SK-N-SH (cell line): ENCODE measurements around the gene TRNP1. TPM values are rescaled to one million over a fixed set of nuclear protein-coding genes. Genes with fewer than 3 reads are reported as not detected.

Experiments
- CTCF ChIA-PET: fragments of 300-600, 350-600 bp; formaldehyde crosslinking; extraction: SDS; loops from one replicate; lab custom pipeline; 2021; lab: Yijun Ruan, JAX
- POLR2A ChIA-PET: fragments of 350-600 bp; sonication (Branson Sonifier 250); formaldehyde crosslinking; extraction: SDS; loops from one replicate; lab custom pipeline; 2020; ENCODE audit warnings: antibody characterized with exemption, inconsistent platforms; lab: Yijun Ruan, JAX
- DNase-seq: peaks from one replicate; pipeline ENCODE4 v3.0.0; 2012
- H2AFZ ChIP-seq: fragments of 200-600 bp; sonication (generic); 2 replicates; pipeline ENCODE4 v1.8.1; 2016; ENCODE audit warnings: antibody characterized with exemption, mild to moderate bottlenecking, low read depth
- H3F3A ChIP-seq: fragments of 200-600 bp; sonication (generic); replicated peaks from 2 replicates; pipeline ENCODE3; 2016; ENCODE audit warnings: antibody characterized with exemption, mild to moderate bottlenecking; ENCODE audit not compliant: insufficient read depth
- H3K27ac ChIP-seq, 2 experiments: fragments of 200-500 bp in 1 of 2; fragments of 200-600 bp in 1 of 2; sonication (Bioruptor generic) in 1 of 2; sonication (generic), shearing (Covaris generic) in 1 of 2; 2 replicates each; pipeline versions ENCODE4 v1.5.1 to v1.6.1; 2014 to 2016; ENCODE audit warnings: low read depth in 2 of 2, inconsistent platforms in 1 of 2, low read length in 1 of 2, mild to moderate bottlenecking in 1 of 2, mixed read lengths in 1 of 2
- H3K27me3 ChIP-seq: fragments of 200-600 bp; sonication (generic), shearing (Covaris generic); 2 replicates; pipeline ENCODE4 v1.6.1; 2016; ENCODE audit warnings: mixed run types; ENCODE audit not compliant: insufficient read depth
- H3K36me3 ChIP-seq, 2 experiments: fragments of 200-500 bp in 1 of 2; fragments of 200-600 bp in 1 of 2; sonication (Bioruptor generic) in 1 of 2; sonication (generic) in 1 of 2; replicated peaks in 1 of 2; 2 replicates each; pipeline versions ENCODE3 to v1.5.1; 2014 to 2016; ENCODE audit warnings: low read length in 1 of 2, mild to moderate bottlenecking in 1 of 2; ENCODE audit not compliant: insufficient read depth in 2 of 2, control insufficient read depth in 1 of 2
- H3K4me1 ChIP-seq, 2 experiments: fragments of 200-500 bp in 1 of 2; fragments of 200-600 bp in 1 of 2; sonication (Bioruptor generic) in 1 of 2; sonication (generic), shearing (Covaris generic) in 1 of 2; 2 replicates each; pipeline versions ENCODE4 v1.5.1 to v1.6.1; 2014 to 2016; ENCODE audit warnings: low read depth in 1 of 2, low read length in 1 of 2, mixed run types in 1 of 2; ENCODE audit not compliant: insufficient read depth in 2 of 2, control insufficient read depth in 1 of 2
- H3K4me2 ChIP-seq: fragments of 200-600 bp; sonication (generic), shearing (Covaris generic); 2 replicates; pipeline ENCODE4 v1.6.1; 2017; ENCODE audit warnings: mixed run types
- H3K4me3 ChIP-seq, 2 experiments: fragments of 200-500 bp in 1 of 2; fragments of 200-600 bp in 1 of 2; sonication (Bioruptor generic) in 1 of 2; sonication (generic), shearing (Covaris generic) in 1 of 2; 2 replicates each; pipeline versions ENCODE4 v1.5.1 to v1.8.1; 2014 to 2016; ENCODE audit warnings: low read depth in 2 of 2, inconsistent platforms in 1 of 2, low read length in 1 of 2, mild to moderate bottlenecking in 1 of 2, mixed read lengths in 1 of 2, moderate library complexity in 1 of 2
- H3K79me2 ChIP-seq: fragments of 200-600 bp; sonication (generic); 2 replicates; pipeline ENCODE4 v1.8.1; 2017; ENCODE audit warnings: mild to moderate bottlenecking; ENCODE audit not compliant: insufficient read depth
- H3K9ac ChIP-seq: fragments of 200-600 bp; sonication (generic); 2 replicates; pipeline ENCODE4 v1.6.1; 2017; ENCODE audit warnings: mixed run types
- H3K9me2 ChIP-seq: fragments of 200-600 bp; sonication (generic); 2 replicates; pipeline ENCODE4 v1.6.1; 2017; ENCODE audit warnings: mixed run types
- H3K9me3 ChIP-seq: fragments of 200-600 bp; sonication (generic); 2 replicates; pipeline ENCODE4 v1.6.1; 2017; ENCODE audit warnings: mixed run types, mild to moderate bottlenecking, moderate library complexity
- H4K20me1 ChIP-seq: fragments of 200-600 bp; sonication (generic); 2 replicates; pipeline ENCODE4 v1.6.1; 2017; ENCODE audit warnings: mild to moderate bottlenecking, mixed run types; ENCODE audit not compliant: insufficient read depth
- CHD2 ChIP-seq: fragments of 150-350 bp; IDR thresholded peaks from 2 replicates; pipeline ENCODE4 v1.6.1; 2018; ENCODE audit warnings: low read length; ENCODE audit not compliant: partially characterized antibody
- ELF1 ChIP-seq: IDR thresholded peaks from 2 replicates; pipeline ENCODE4 v1.4.0; 2012
- EZH2phosphoT487 ChIP-seq: fragments of 200-600 bp; sonication (generic); IDR thresholded peaks from 2 replicates; pipeline ENCODE4 v1.6.1; 2017; ENCODE audit warnings: low read depth, mixed run types, mild to moderate bottlenecking, antibody characterized with exemption, moderate library complexity, borderline replicate concordance
- FOSL2 ChIP-seq: IDR thresholded peaks from 2 replicates; pipeline ENCODE4 v1.4.0; 2012; ENCODE audit warnings: low read depth, mild to moderate bottlenecking, moderate library complexity, borderline replicate concordance
- FOXJ3 ChIP-seq: sonication (generic); formaldehyde crosslinking; IDR thresholded peaks from 2 replicates; pipeline ENCODE4 v1.5.1; 2020; ENCODE audit warnings: mild to moderate bottlenecking, missing genetic modification reagents
- GABPA ChIP-seq: IDR thresholded peaks from 2 replicates; pipeline ENCODE4 v1.4.0; 2012; ENCODE audit warnings: low read depth, mild to moderate bottlenecking
- GATA2 ChIP-seq: sonication (generic); formaldehyde crosslinking; IDR thresholded peaks from 2 replicates; pipeline ENCODE4 v1.5.0; 2020; ENCODE audit warnings: mild to moderate bottlenecking, missing genetic modification reagents
- MEF2A ChIP-seq: IDR thresholded peaks from 2 replicates; pipeline ENCODE4 v1.4.0; 2012; ENCODE audit warnings: low read depth, borderline replicate concordance
- MXI1 ChIP-seq: IDR thresholded peaks from 2 replicates; pipeline ENCODE4 v1.6.1; 2012; ENCODE audit warnings: mild to moderate bottlenecking, low read depth, low read length, improper control_type of control experiment
- POLR2AphosphoS5 ChIP-seq: IDR thresholded peaks from 2 replicates; pipeline ENCODE4 v1.6.1; 2012; ENCODE audit warnings: low read depth, low read length
- RXRA ChIP-seq: IDR thresholded peaks from 2 replicates; pipeline ENCODE4 v1.4.0; 2012; ENCODE audit warnings: low read depth, mild to moderate bottlenecking, borderline replicate concordance
- SIN3A ChIP-seq: IDR thresholded peaks from 2 replicates; pipeline ENCODE4 v1.6.1; 2012; ENCODE audit warnings: low read depth, mild to moderate bottlenecking, low read length, moderate library complexity, borderline replicate concordance
- SMC3 ChIP-seq: IDR thresholded peaks from 2 replicates; pipeline ENCODE4 v1.6.1; 2012; ENCODE audit warnings: low read depth, low read length, improper control_type of control experiment
- TCF12 ChIP-seq: IDR thresholded peaks from 2 replicates; pipeline ENCODE4 v1.4.0; 2012
- YY1 ChIP-seq: IDR thresholded peaks from 2 replicates; pipeline ENCODE4 v1.4.0; 2012; ENCODE audit warnings: low read depth, mild to moderate bottlenecking
- WGBS: methylation state at CpG from one replicate; pipeline ENCODE4 v1.1.6; 2017; ENCODE audit warnings: low lambda C conversion rate; 5-methylcytosine and 5-hydroxymethylcytosine counted together
- polyA plus RNA-seq, 3 experiments: library from polyadenylated mRNA; depleted of rRNA; stranded (reverse); fragments of >200 nt; gene quantifications; 2 replicates each; pipeline ENCODE4 v1.2.3, GENCODE V29; 2012
- TF ChIP-seq, protein P1 (sequence below): IDR thresholded peaks from 2 replicates; pipeline ENCODE4; 2012
- TF ChIP-seq, protein P2 (sequence below): fragments of 200-600 bp; sonication (generic); IDR thresholded peaks from 2 replicates; pipeline ENCODE4 v1.6.1; 2017; ENCODE audit warnings: antibody characterized with exemption, mild to moderate bottlenecking, moderate library complexity
- TF ChIP-seq, protein P3 (sequence below): fragments of 150-350 bp; IDR thresholded peaks from 2 replicates; pipeline ENCODE4 v1.6.1; 2017; ENCODE audit warnings: antibody characterized with exemption, low read length, low read depth, borderline replicate concordance
- TF ChIP-seq, protein P4 (sequence below): fragments of 150-350 bp; IDR thresholded peaks from 2 replicates; pipeline ENCODE4 v1.6.1; 2016; ENCODE audit warnings: mild to moderate bottlenecking, low read depth, low read length

TRNP1 gene, protein sequence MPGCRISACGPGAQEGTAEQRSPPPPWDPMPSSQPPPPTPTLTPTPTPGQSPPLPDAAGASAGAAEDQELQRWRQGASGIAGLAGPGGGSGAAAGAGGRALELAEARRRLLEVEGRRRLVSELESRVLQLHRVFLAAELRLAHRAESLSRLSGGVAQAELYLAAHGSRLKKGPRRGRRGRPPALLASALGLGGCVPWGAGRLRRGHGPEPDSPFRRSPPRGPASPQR
- polyA plus RNA-seq (2012; rRNA removed): 8.8 and 11.6 TPM in 2 replicates
- polyA plus RNA-seq (2012; cell fraction: cytosol; rRNA removed): 8.5 and 11.5 TPM in 2 replicates
- 5.7 and 6.1 TPM in 2 replicates for polyA plus RNA-seq (2012; cell fraction: nucleus; rRNA removed)

DNA sequence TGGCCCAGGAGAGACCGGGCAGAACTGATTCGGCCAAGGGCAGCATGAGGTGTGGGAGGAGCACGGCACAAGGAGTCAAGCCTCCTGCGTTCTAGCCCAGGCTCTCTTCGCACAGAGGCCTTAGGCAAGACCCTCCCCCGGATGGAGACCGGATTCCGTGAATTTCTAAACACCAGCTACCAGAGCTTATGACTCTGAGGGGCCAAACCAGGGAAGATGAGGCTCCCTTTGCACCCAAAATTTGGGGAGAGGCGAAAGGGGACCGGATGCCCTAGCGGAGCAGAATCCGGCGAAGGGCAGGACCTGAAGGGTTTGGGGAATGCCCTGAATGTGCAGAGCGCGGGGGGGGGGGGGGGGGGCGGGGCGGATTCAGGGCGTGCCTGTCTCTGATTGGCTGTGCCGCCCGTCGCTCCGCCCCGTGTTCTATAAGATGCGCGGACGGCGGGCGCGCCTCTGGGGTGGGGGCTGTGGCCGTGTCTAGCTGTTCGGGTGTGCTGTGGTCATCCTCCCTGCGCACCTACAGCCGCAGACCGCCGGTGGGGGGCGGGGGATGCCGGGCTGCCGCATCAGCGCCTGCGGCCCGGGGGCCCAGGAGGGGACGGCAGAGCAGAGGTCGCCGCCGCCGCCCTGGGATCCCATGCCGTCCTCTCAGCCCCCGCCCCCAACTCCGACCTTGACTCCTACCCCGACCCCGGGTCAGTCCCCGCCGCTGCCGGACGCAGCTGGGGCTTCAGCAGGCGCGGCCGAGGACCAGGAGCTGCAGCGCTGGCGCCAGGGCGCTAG, at the start of gene TRNP1:
TRNP1 (plus strand) TSS at position 456 of the 783 bp plus-strand sequence; CDS start at position 551, 95 bp downstream.
- peak within 1 kb of the TSS; percentile 48 to 71 for H3K4me3 ChIP-seq
- peak; percentile 97 for DNase-seq
- no peaks in the 10 kb centered on the region for H3K9me3 ChIP-seq
- H3K4me2 ChIP-seq: peak within 1 kb of the TSS; percentile 96
- peaks cover 3% of the 10 kb centered on the region for H3F3A ChIP-seq
- no peaks in the 10 kb centered on the region for H3K36me3 ChIP-seq
- ChIA-PET CTCF (interaction anchor here (1.3 to 2.9 kb wide), 3 partner anchors 26 to 104 kb away, joined by 4 to 18 read pairs (median 12); no protein-coding TSS in a partner anchor), POLR2A (interaction anchor here (1.3 kb wide), 1 partner anchor 161 kb away, joined by 3 read pairs; the partner anchor contains the start of gene SLC9A1)
- peaks cover 9 to 12% of the 10 kb centered on the region in 2 experiments; a peak in 2 of 4 replicates for H3K4me1 ChIP-seq
- no peaks in the 10 kb centered on the region for H3K9me2 ChIP-seq
- 0% methylated on average over 4 of the region's 61 CpGs for WGBS
- H3K79me2 ChIP-seq: peaks cover 5% of the 10 kb centered on the region
- H4K20me1 ChIP-seq: no peaks in the 10 kb centered on the region; the same call in 1 of the 2 replicates
- TF ChIP-seq FOSL2 (no peak), GATA2 (CRISPR knock-in tag) (no peak), SMC3 (no peak), POLR2AphosphoS5 (peak; percentile 44; the same call in 1 of the 2 replicates), MXI1 (0 out of 2 replicates have a peak, but pooled peaks have one; percentile 9), GABPA (no peak), FOXJ3 (no peak), YY1 (no peak), EZH2phosphoT487 (no peak)
- TF ChIP-seq, protein P1, sequence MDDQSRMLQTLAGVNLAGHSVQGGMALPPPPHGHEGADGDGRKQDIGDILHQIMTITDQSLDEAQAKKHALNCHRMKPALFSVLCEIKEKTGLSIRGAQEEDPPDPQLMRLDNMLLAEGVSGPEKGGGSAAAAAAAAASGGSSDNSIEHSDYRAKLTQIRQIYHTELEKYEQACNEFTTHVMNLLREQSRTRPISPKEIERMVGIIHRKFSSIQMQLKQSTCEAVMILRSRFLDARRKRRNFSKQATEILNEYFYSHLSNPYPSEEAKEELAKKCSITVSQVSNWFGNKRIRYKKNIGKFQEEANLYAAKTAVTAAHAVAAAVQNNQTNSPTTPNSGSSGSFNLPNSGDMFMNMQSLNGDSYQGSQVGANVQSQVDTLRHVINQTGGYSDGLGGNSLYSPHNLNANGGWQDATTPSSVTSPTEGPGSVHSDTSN: peak; percentile 91
- H3K9ac ChIP-seq: peak within 1 kb of the TSS; percentile 60
- no peaks in the 10 kb centered on the region for H3K27me3 ChIP-seq
- peak within 1 kb of the TSS; percentile 76 for H2AFZ ChIP-seq
- H3K27ac ChIP-seq: no peak within 1 kb of the TSS

DNA sequence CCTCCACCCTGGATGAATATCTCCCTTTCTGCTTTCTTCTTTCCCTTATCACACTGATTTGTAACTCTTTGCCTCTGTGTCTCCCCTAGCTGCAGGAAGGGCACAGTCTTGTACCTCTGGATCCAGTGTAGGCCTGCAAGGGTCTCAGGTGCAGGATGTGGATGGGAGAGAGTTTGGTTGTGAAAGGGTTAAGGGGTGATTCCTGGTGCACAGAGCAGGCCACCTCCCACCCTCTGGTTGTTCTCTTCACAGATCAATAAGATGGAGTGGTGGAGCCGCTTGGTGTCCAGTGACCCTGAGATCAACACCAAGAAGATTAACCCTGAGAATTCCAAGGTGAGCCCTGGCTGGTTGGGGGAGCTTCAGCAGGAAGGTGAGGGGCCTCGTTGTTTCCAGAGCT, 48.4 kb upstream of the TRNP1 start:
- Histone ChIP-seq H3K79me2 (peaks cover 12% of the 10 kb centered on the region; the same call in 1 of the 2 replicates), H3K4me2 (no peak overlapping the region), H3K4me1 (peaks cover 0 to 3% of the 10 kb centered on the region in 2 experiments; a peak in 1 of 4 replicates), H4K20me1 (0 out of 2 replicates have a peak, but pooled peaks cover 4% of the 10 kb centered on the region), H3K9me2 (no peaks in the 10 kb centered on the region), H3K4me3 (no peak overlapping the region), H2AFZ (no peak overlapping the region), H3K9ac (no peak overlapping the region), H3K27ac (no peak overlapping the region), H3F3A (peaks cover 8% of the 10 kb centered on the region), H3K36me3 (peaks cover 26 to 28% of the 10 kb centered on the region in 2 experiments), H3K9me3 (no peaks in the 10 kb centered on the region), H3K27me3 (no peaks in the 10 kb centered on the region)
- CTCF ChIA-PET: interaction anchor here (0.6 kb wide), 1 partner anchor 1163 kb away, joined by 3 read pairs; no protein-coding TSS in a partner anchor
- POLR2A ChIA-PET: no interaction called here
- DNase-seq: no peak
- 91% methylated on average over 2 of the region's 2 CpGs for WGBS
- no peak for TF ChIP-seq EZH2phosphoT487
- TF ChIP-seq, protein P2, sequence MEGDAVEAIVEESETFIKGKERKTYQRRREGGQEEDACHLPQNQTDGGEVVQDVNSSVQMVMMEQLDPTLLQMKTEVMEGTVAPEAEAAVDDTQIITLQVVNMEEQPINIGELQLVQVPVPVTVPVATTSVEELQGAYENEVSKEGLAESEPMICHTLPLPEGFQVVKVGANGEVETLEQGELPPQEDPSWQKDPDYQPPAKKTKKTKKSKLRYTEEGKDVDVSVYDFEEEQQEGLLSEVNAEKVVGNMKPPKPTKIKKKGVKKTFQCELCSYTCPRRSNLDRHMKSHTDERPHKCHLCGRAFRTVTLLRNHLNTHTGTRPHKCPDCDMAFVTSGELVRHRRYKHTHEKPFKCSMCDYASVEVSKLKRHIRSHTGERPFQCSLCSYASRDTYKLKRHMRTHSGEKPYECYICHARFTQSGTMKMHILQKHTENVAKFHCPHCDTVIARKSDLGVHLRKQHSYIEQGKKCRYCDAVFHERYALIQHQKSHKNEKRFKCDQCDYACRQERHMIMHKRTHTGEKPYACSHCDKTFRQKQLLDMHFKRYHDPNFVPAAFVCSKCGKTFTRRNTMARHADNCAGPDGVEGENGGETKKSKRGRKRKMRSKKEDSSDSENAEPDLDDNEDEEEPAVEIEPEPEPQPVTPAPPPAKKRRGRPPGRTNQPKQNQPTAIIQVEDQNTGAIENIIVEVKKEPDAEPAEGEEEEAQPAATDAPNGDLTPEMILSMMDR: no peak
- no peak for TF ChIP-seq TCF12
- TF ChIP-seq, protein P3, sequence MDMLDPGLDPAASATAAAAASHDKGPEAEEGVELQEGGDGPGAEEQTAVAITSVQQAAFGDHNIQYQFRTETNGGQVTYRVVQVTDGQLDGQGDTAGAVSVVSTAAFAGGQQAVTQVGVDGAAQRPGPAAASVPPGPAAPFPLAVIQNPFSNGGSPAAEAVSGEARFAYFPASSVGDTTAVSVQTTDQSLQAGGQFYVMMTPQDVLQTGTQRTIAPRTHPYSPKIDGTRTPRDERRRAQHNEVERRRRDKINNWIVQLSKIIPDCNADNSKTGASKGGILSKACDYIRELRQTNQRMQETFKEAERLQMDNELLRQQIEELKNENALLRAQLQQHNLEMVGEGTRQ: no peak
- TF ChIP-seq, protein P4, sequence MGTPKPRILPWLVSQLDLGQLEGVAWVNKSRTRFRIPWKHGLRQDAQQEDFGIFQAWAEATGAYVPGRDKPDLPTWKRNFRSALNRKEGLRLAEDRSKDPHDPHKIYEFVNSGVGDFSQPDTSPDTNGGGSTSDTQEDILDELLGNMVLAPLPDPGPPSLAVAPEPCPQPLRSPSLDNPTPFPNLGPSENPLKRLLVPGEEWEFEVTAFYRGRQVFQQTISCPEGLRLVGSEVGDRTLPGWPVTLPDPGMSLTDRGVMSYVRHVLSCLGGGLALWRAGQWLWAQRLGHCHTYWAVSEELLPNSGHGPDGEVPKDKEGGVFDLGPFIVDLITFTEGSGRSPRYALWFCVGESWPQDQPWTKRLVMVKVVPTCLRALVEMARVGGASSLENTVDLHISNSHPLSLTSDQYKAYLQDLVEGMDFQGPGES: no peak
- TF ChIP-seq GATA2 (CRISPR knock-in tag): no peak
- TF ChIP-seq ELF1: no peak
- no peak for TF ChIP-seq CHD2
- no peak for TF ChIP-seq MEF2A
- TF ChIP-seq YY1: no peak
- TF ChIP-seq RXRA: no peak
- TF ChIP-seq SIN3A: no peak
